Stimulated activated CD8-positive, alpha-beta memory T cell treated with anti-CD3 and anti-CD28 coated beads, Interleukin-15, amount 100 ng/mL, for 48 hours (primary cell): ENCODE results near the gene RNF130.

Source experiments
- DNase-seq, 2 donors: peaks; one replicate each; pipeline ENCODE4 v3.0.0-alpha.2; 2020; ENCODE audit warnings: low read depth in 2 of 2

Gene RNF130

GRCh38 chr5:180085837-180086236, 14.3 kb upstream of the RNF130 start:
- DNase-seq, result no peak

GRCh38 chr5:180084638-180085561, 13.3 kb upstream of the RNF130 start:
- DNase-seq, result no peak

- DNase-seq, result no peak
Measured at GRCh38 chr5:180083529-180084060, 12.0 kb upstream of the RNF130 start.

- DNase-seq, result no peak
Measured at GRCh38 chr5:180082633-180083420, 11.3 kb upstream of the RNF130 start.

GRCh38 chr5:180081481-180081880, 9.9 kb upstream of the RNF130 start:
- no peak for DNase-seq

- DNase-seq, result no peak
Measured at GRCh38 chr5:180080486-180081280, 9.1 kb upstream of the RNF130 start.

- DNase-seq, result no peak
Measured at GRCh38 chr5:180079702-180080466, 8.3 kb upstream of the RNF130 start.

- DNase-seq, result no peak
Measured at GRCh38 chr5:180078348-180078747, 6.8 kb upstream of the RNF130 start.

- no peak for DNase-seq
Measured at GRCh38 chr5:180077594-180078284, 6.2 kb upstream of the RNF130 start.

- DNase-seq, result no peak
Measured at GRCh38 chr5:180075703-180076102, 4.1 kb upstream of the RNF130 start.

GRCh38 chr5:180074462-180074861, 2.9 kb upstream of the RNF130 start:
- DNase-seq, result no peak

- DNase-seq, result no peak
Measured at GRCh38 chr5:180072556-180072955, 997 bp upstream of the RNF130 start.

GRCh38 chr5:180072256-180072548, 643 bp upstream of the RNF130 start:
- no peak for DNase-seq

- DNase-seq, result no peak
Measured at GRCh38 chr5:180070756-180071530, 616 bp downstream of the RNF130 start.

- no peak for DNase-seq
Measured at GRCh38 chr5:180069589-180070247, 1.8 kb downstream of the RNF130 start.

GRCh38 chr5:180068519-180069090, 3.0 kb downstream of the RNF130 start:
- no peak for DNase-seq

- no peak for DNase-seq
Measured at GRCh38 chr5:180067986-180068385, 3.6 kb downstream of the RNF130 start.

GRCh38 chr5:180060192-180060591, 11.4 kb downstream of the RNF130 start:
- DNase-seq, result no peak

GRCh38 chr5:180059326-180059725, 12.2 kb downstream of the RNF130 start:
- DNase-seq, result no peak
